Endothelial cell of umbilical vein (primary cell): ENCODE data around the gene CRCP. TPM values are rescaled to one million over a fixed set of nuclear protein-coding genes. Genes with fewer than 3 reads are reported as not detected.

Experiments used
- BruUV-seq: library from RNA; stranded (reverse); fragments of 400-500 nt; replicated peaks from 2 replicates; lab custom pipeline; 2021; lab: Mats Ljungman, UMichigan
- CTCF ChIA-PET: fragments of 300-600, 350-600 bp; sonication (Branson Sonifier 250); formaldehyde crosslinking; loops from one replicate; lab custom pipeline; 2021; ENCODE audit warnings: antibody characterized with exemption, inconsistent platforms; lab: Charles Lee
- POLR2A ChIA-PET: fragments of 300-600, 350-600 bp; sonication (Branson Sonifier 250); formaldehyde crosslinking; loops from one replicate; lab custom pipeline; 2021; ENCODE audit warnings: antibody characterized with exemption, inconsistent platforms; lab: Charles Lee
- DNase-seq: peaks from one replicate; pipeline ENCODE4 v3.0.0-alpha.2; 2011; ENCODE audit warnings: low read depth, low spot score
- FAIRE-seq: peaks from 2 replicates; lab custom pipeline; 2011; peaks lifted over from hg19 to GRCh38; lab: Jason Lieb, UNC
- H2AFZ ChIP-seq: 2 replicates; pipeline ENCODE4 v1.6.0; 2012; ENCODE audit warnings: low read depth, low read length, control low read depth, inconsistent platforms
- H3K27ac ChIP-seq: 2 replicates; pipeline ENCODE4 v1.5.1; 2011; ENCODE audit warnings: low read depth, mild to moderate bottlenecking, control low read depth, low read length, moderate library complexity; ENCODE audit not compliant: insufficient read depth
- H3K27me3 ChIP-seq, 2 experiments: 2 replicates each; pipeline versions ENCODE4 v1.6.0 to v1.6.1; 2011; ENCODE audit warnings: low read length in 2 of 2, mixed read lengths in 1 of 2; ENCODE audit not compliant: control insufficient read depth in 2 of 2, insufficient read depth in 2 of 2
- H3K36me3 ChIP-seq, 2 experiments: 2 replicates in 1 of 2; 3 replicates in 1 of 2; pipeline ENCODE4 v1.5.1; 2011; ENCODE audit warnings: low read length in 2 of 2, mild to moderate bottlenecking in 1 of 2, moderate library complexity in 1 of 2; ENCODE audit not compliant: control insufficient read depth in 2 of 2, insufficient read depth in 2 of 2; ENCODE audit errors: extremely low read depth in 1 of 2
- H3K4me1 ChIP-seq: 3 replicates; pipeline ENCODE4 v1.5.1; 2011; ENCODE audit warnings: mild to moderate bottlenecking, low read length; ENCODE audit not compliant: control insufficient read depth, insufficient read depth; ENCODE audit errors: extremely low read depth
- H3K4me2 ChIP-seq: 2 replicates; pipeline ENCODE4 v1.6.1; 2011; ENCODE audit warnings: low read length, control low read depth, mixed read lengths; ENCODE audit not compliant: insufficient read depth
- H3K4me3 ChIP-seq, 3 experiments: fragments of 200-600 bp in 1 of 3; sonication (generic), shearing (Covaris generic) in 1 of 3; replicated peaks in 1 of 3; 2 replicates each; pipeline ENCODE4 v1.5.1; 2011 to 2016; ENCODE audit warnings: control low read depth in 3 of 3, low read length in 3 of 3, mild to moderate bottlenecking in 2 of 3, inconsistent platforms in 1 of 3, low read depth in 1 of 3, moderate library complexity in 1 of 3; ENCODE audit not compliant: insufficient read depth in 1 of 3
- H3K79me2 ChIP-seq: 2 replicates; pipeline ENCODE4 v1.6.0; 2012; ENCODE audit warnings: low read length, inconsistent platforms; ENCODE audit not compliant: control insufficient read depth, insufficient read depth
- H3K9ac ChIP-seq: replicated peaks from 2 replicates; pipeline ENCODE3; 2011; ENCODE audit warnings: low read length, control low read depth; ENCODE audit not compliant: insufficient read depth; ENCODE audit errors: extremely low read depth
- H3K9me1 ChIP-seq: replicated peaks from 3 replicates; pipeline ENCODE4 v1.6.0; 2011; ENCODE audit warnings: mild to moderate bottlenecking, low read length; ENCODE audit not compliant: control insufficient read depth, insufficient read depth; ENCODE audit errors: extremely low read depth
- H3K9me3 ChIP-seq: replicated peaks from 2 replicates; pipeline ENCODE4 v1.5.1; 2012; ENCODE audit warnings: low read length, inconsistent platforms; ENCODE audit not compliant: control insufficient read depth, insufficient read depth
- H4K20me1 ChIP-seq: replicated peaks from 2 replicates; pipeline ENCODE3; 2011; ENCODE audit warnings: mild to moderate bottlenecking, low read length; ENCODE audit not compliant: control insufficient read depth, insufficient read depth; ENCODE audit errors: extremely low read depth
- CTCF ChIP-seq, 2 donors: IDR thresholded peaks; 1 replicate in 1 of 2; 2 replicates in 1 of 2; pipeline ENCODE4 v1.5.1; 2011; ENCODE audit warnings: low read length in 2 of 2, mild to moderate bottlenecking in 2 of 2, moderate library complexity in 2 of 2, control low read depth in 1 of 2, inconsistent platforms in 1 of 2, low read depth in 1 of 2; ENCODE audit not compliant: insufficient read depth in 1 of 2; ENCODE audit errors: extremely low read depth in 1 of 2
- EZH2 ChIP-seq: IDR thresholded peaks from 2 replicates; pipeline ENCODE4 v1.6.1; 2012; ENCODE audit warnings: borderline replicate concordance, low read depth, mild to moderate bottlenecking, moderate library complexity, low read length, inconsistent platforms; ENCODE audit not compliant: severe bottlenecking
- FOS ChIP-seq: IDR thresholded peaks from 2 replicates; pipeline ENCODE4 v1.6.1; 2011; ENCODE audit warnings: mild to moderate bottlenecking, low read length, moderate library complexity, borderline replicate concordance; ENCODE audit not compliant: insufficient read depth
- GATA2 ChIP-seq: IDR thresholded peaks from 2 replicates; pipeline ENCODE4 v1.7.0; 2011; ENCODE audit warnings: low read depth, mild to moderate bottlenecking, moderate library complexity, mixed read lengths, low read length; ENCODE audit not compliant: insufficient read length, insufficient read depth
- JUN ChIP-seq: IDR thresholded peaks from 2 replicates; pipeline ENCODE4 v1.6.1; 2011; ENCODE audit warnings: borderline replicate concordance, low read depth; ENCODE audit not compliant: insufficient read length, insufficient read depth
- MAX ChIP-seq: IDR thresholded peaks from 2 replicates; pipeline ENCODE4 v1.6.1; 2011; ENCODE audit not compliant: insufficient read depth, insufficient read length
- MYC ChIP-seq: IDR thresholded peaks from one replicate; pipeline ENCODE4 v1.6.1; 2011; ENCODE audit warnings: mild to moderate bottlenecking, low read depth, low read length
- POLR2A ChIP-seq: IDR thresholded peaks from 2 replicates; pipeline ENCODE4 v1.6.1; 2012; ENCODE audit warnings: low read depth, mild to moderate bottlenecking, control low read depth, low read length
- POLR2AphosphoS5 ChIP-seq: IDR thresholded peaks from 2 replicates; pipeline ENCODE4 v1.6.1; 2012; ENCODE audit warnings: low read depth, mild to moderate bottlenecking, control low read depth, low read length, moderate library complexity; ENCODE audit not compliant: insufficient read depth
- dilution Hi-C: fragments of 300-500 bp; cut with MboI; formaldehyde crosslinking; loops from one replicate; pipeline ENCODE4 v1.15.0; 2019; ENCODE audit warnings: low sequenced_read_pairs; ENCODE audit not compliant: extremely low pct_ligation_motif_present
- intact Hi-C: fragments of 100-400 bp; cut with micrococcal nuclease; formaldehyde crosslinking; loops from one replicate; pipeline ENCODE4 v1.10.0; 2022
- polyA plus RNA-seq, 4 experiments: library from polyadenylated mRNA; depleted of rRNA in 3 of 4; stranded (reverse) in 3 of 4; unstranded in 1 of 4; fragments of >200 nt; gene quantifications; 2 replicates each; pipeline versions ENCODE4 v1.2.1 to v1.2.3, GENCODE V29; 2011 to 2012; ENCODE audit warnings: missing spikeins in 1 of 4
- total RNA-seq: library from RNA; stranded (reverse); gene quantifications from 2 replicates; pipeline ENCODE4 v1.2.3, GENCODE V29; 2021

Gene CRCP
- total and polyA plus RNA-seq, 2 donors (not counting 3 experiments of a cell fraction or from before 2014, with no cell fraction given) = 14.2 to 29.7 TPM

- dilution Hi-C loops (no loop called here), intact Hi-C loops (no loop called here)
- H3K9me3 ChIP-seq = no peaks in the 10 kb centered on the region
- no peak overlapping the region for H3K4me3 ChIP-seq
- H3K27ac ChIP-seq = no peak overlapping the region
- no peaks in the 10 kb centered on the region for H3K9me1 ChIP-seq
- DNase-seq (no peak), FAIRE-seq (no peak)
- H4K20me1 ChIP-seq = no peaks in the 10 kb centered on the region
- no peaks in the 10 kb centered on the region for H3K27me3 ChIP-seq
- H2AFZ ChIP-seq = no peak overlapping the region
- H3K79me2 ChIP-seq = peaks cover 15% of the 10 kb centered on the region
- no TSS peak for BruUV-seq
- peaks cover 6 to 7% of the 10 kb centered on the region in 2 experiments for H3K36me3 ChIP-seq
- peaks cover 11% of the 10 kb centered on the region for H3K4me1 ChIP-seq
- CTCF ChIA-PET = no interaction called here
- TF ChIP-seq EZH2 (no peak), FOS (no peak), GATA2 (no peak), POLR2AphosphoS5 (no peak), JUN (no peak), CTCF (IDR thresholded peaks at IDR 0.05; ENCODE audit: extremely low read depth in 1 of 2, insufficient read depth in 1 of 2, low read depth in 1 of 2, low read length in 2 of 2) (no peak), MAX (no peak), POLR2A (no peak), MYC (no peak)
- POLR2A ChIA-PET = no interaction called here
- no peak overlapping the region for H3K4me2 ChIP-seq
- H3K9ac ChIP-seq = no peak overlapping the region
Observed at GRCh38 chr7:66078067-66078466, 36.6 kb upstream of the CRCP start.
